Measurements from ENCODE around the gene ZNF644. TPM values are rescaled to one million over a fixed set of nuclear protein-coding genes. Genes with fewer than 3 reads are reported as not detected.

ZNF644 gene
- total RNA-seq, 1 donor from 2014 or later = 76.5 TPM

DNA sequence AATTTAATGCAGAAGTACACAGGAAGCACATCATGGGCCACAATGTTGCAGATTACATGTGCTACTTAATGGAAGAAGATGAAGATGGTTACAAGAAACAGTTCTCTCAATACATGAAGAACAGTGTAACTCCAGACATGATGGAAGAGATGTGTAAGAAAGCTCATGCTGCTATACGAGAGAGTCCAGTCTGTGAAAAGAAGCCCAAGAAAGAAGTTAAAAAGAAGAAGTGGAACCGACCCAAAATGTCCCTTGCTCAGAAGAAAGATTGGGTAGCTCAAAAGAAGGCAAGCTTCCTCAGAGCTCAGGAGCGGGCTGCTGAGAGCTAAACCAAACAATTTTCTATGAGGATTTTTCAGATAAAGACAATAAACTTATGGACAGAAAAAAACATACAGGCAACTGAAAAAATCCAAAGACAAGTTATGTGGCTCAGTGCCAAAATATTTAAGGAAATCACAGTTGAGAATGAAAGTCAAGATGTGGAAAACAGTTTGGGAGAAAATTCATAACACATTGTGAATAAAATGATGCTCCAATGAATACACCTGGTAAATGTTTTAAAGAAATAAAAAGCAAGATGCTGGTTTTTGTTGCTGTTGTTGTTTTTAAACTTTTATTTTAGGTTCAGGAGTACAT is 2.8 kb upstream of the ZNF644 start:
- H3K27ac ChIP-seq (ENCODE audit: low read depth, low read length) = no peak overlapping the region
- FAIRE-seq (no peak), DNase-seq (ENCODE audit: low read depth) (no peak)
- H3K36me3 Mint-ChIP-seq (ENCODE audit: low read depth, unreplicated experiment) = no peaks in the 10 kb centered on the region
- peaks cover 15% of the 10 kb centered on the region for H4K20me1 ChIP-seq (ENCODE audit: insufficient read depth, low read length)
- H2AFZ ChIP-seq (ENCODE audit: low read depth, low read length) = no peak overlapping the region
- H3K36me3 ChIP-seq (ENCODE audit: insufficient read depth, low read length) = no peaks in the 10 kb centered on the region
- peaks cover 27% of the 10 kb centered on the region for H3K79me2 ChIP-seq (ENCODE audit: insufficient read depth, low read length)
- H3K9me3 Mint-ChIP-seq (ENCODE audit: unreplicated experiment) = no peaks in the 10 kb centered on the region
- no peaks in the 10 kb centered on the region for H3K27me3 ChIP-seq (ENCODE audit: insufficient read depth, low read length)
- no peak overlapping the region for H3K9ac ChIP-seq (ENCODE audit: low read length)
- H3K27me3 Mint-ChIP-seq (ENCODE audit: low read depth, unreplicated experiment) = no peaks in the 10 kb centered on the region
- H3K4me2 ChIP-seq (ENCODE audit: low read length) = no peak overlapping the region
- no peak overlapping the region for H3K27ac Mint-ChIP-seq (ENCODE audit: unreplicated experiment)
- peaks cover 9% of the 10 kb centered on the region for H3K4me1 Mint-ChIP-seq (ENCODE audit: low read depth, unreplicated experiment)
- peaks cover 6% of the 10 kb centered on the region for H3K4me1 ChIP-seq (ENCODE audit: insufficient read depth, low read length)
- H3K9me3 ChIP-seq (ENCODE audit: insufficient read depth, low read depth, low read length) = no peaks in the 10 kb centered on the region
- TF ChIP-seq CTCF (IDR thresholded peaks at IDR 0.05; ENCODE audit: insufficient read depth, low read depth, low read length) = no peak
- no peak for TF ChIP-seq EZH2 (IDR thresholded peaks at IDR 0.05; ENCODE audit: insufficient read depth, low read length)
- no peak overlapping the region for H3K4me3 ChIP-seq (ENCODE audit: insufficient read depth, low read depth, low read length)
- H3K4me3 Mint-ChIP-seq (ENCODE audit: unreplicated experiment) = no peak overlapping the region

- Histone ChIP-seq H3K4me2 (ENCODE audit: low read length) (peak overlapping the region; percentile 96), H3K9me3 (ENCODE audit: insufficient read depth, low read depth, low read length) (no peaks in the 10 kb centered on the region), H3K27me3 (ENCODE audit: insufficient read depth, low read length) (no peaks in the 10 kb centered on the region), H4K20me1 (ENCODE audit: insufficient read depth, low read length) (peaks cover 36% of the 10 kb centered on the region), H3K79me2 (ENCODE audit: insufficient read depth, low read length) (peaks cover 48% of the 10 kb centered on the region), H3K27ac (ENCODE audit: low read depth, low read length) (peak overlapping the region; percentile 100), H3K36me3 (ENCODE audit: insufficient read depth, low read length) (no peaks in the 10 kb centered on the region), H3K9ac (ENCODE audit: low read length) (peak overlapping the region; percentile 100), H3K4me1 (ENCODE audit: insufficient read depth, low read length) (peaks cover 6% of the 10 kb centered on the region), H3K4me3 (ENCODE audit: insufficient read depth, low read depth, low read length) (peak overlapping the region; percentile 84), H2AFZ (ENCODE audit: low read depth, low read length) (peak overlapping the region; percentile 77)
- no peak for DNase-seq (ENCODE audit: low read depth)
- no peak for FAIRE-seq
- TF ChIP-seq CTCF (IDR thresholded peaks at IDR 0.05; ENCODE audit: insufficient read depth, low read depth, low read length) (no peak), EZH2 (IDR thresholded peaks at IDR 0.05; ENCODE audit: insufficient read depth, low read length) (no peak)
- no peaks in the 10 kb centered on the region for H3K27me3 Mint-ChIP-seq (ENCODE audit: low read depth, unreplicated experiment)
- peaks cover 5% of the 10 kb centered on the region for H3K36me3 Mint-ChIP-seq (ENCODE audit: low read depth, unreplicated experiment)
- peak overlapping the region; percentile 88 for H3K4me3 Mint-ChIP-seq (ENCODE audit: unreplicated experiment)
- H3K27ac Mint-ChIP-seq (ENCODE audit: unreplicated experiment) = peak overlapping the region; percentile 90
- no peaks in the 10 kb centered on the region for H3K9me3 Mint-ChIP-seq (ENCODE audit: unreplicated experiment)
- peaks cover 25% of the 10 kb centered on the region for H3K4me1 Mint-ChIP-seq (ENCODE audit: low read depth, unreplicated experiment)
These were observed 689 bp upstream of the ZNF644 start for GRCh38 chr1:91022518-91022929.
